ENCODE measurements around the gene ST3GAL4. TPM values are rescaled to one million over a fixed set of nuclear protein-coding genes. Genes with fewer than 3 reads are reported as not detected.
"Not testable (repeated sequence)": the region's sequence is repeated elsewhere in the genome, so short reads cannot be mapped to it uniquely, and the experiment has no call there.

The ST3GAL4 gene
- polyA plus RNA-seq, 6 donors from 2014 or later = 0.32 to 1.3 (median 1.2) TPM; not detected in 3

GRCh38 chr11:126394634-126395072 is 39.2 kb downstream of the ST3GAL4 start:
- H3K4me1 Mint-ChIP-seq; H3K4me3 Mint-ChIP-seq; H3K36me3 Mint-ChIP-seq; H3K9me3 Mint-ChIP-seq; DNase-seq; ATAC-seq (ENCODE audit: low read depth in 2 of 2): not testable (repeated sequence)
- peak overlapping the region in 1 of 6 donors; percentile 79 for H3K27ac Mint-ChIP-seq
- H3K27me3 Mint-ChIP-seq = peaks cover 0 to 14% (median 0%) of the 10 kb centered on the region in 3 donors

GRCh38 chr11:126395784-126396183 is 40.3 kb downstream of the ST3GAL4 start:
- not testable (repeated sequence) for ATAC-seq (ENCODE audit: low read depth in 2 of 2); H3K4me3 Mint-ChIP-seq; H3K36me3 Mint-ChIP-seq; DNase-seq; H3K4me1 Mint-ChIP-seq; H3K9me3 Mint-ChIP-seq
- Mint-ChIP-seq H3K27me3 (peaks cover 0 to 23% (median 0%) of the 10 kb centered on the region in 3 donors), H3K27ac (peak overlapping the region in 1 of 6 donors; percentile 38)

- not testable (repeated sequence) for H3K4me3 Mint-ChIP-seq; H3K36me3 Mint-ChIP-seq; DNase-seq; H3K9me3 Mint-ChIP-seq; H3K27ac Mint-ChIP-seq; H3K4me1 Mint-ChIP-seq; ATAC-seq (ENCODE audit: low read depth in 2 of 2)
- peaks cover 0 to 27% (median 0%) of the 10 kb centered on the region in 3 donors for H3K27me3 Mint-ChIP-seq
Observed at GRCh38 chr11:126396266-126396665, 40.8 kb downstream of the ST3GAL4 start.

- no peak overlapping the region for H3K27ac Mint-ChIP-seq
- peaks cover 3 to 6% (median 5%) of the 10 kb centered on the region in 3 donors for H3K4me1 Mint-ChIP-seq
- H3K9me3 Mint-ChIP-seq = peaks cover 0 to 9% (median 5%) of the 10 kb centered on the region in 7 donors
- H3K27me3 Mint-ChIP-seq = peaks cover 0 to 34% (median 0%) of the 10 kb centered on the region in 3 donors
- H3K4me3 Mint-ChIP-seq = no peak overlapping the region
- DNase-seq = no peak
- peaks cover 0 to 10% of the 10 kb centered on the region in 2 donors for H3K36me3 Mint-ChIP-seq
- ATAC-seq (ENCODE audit: low read depth in 2 of 2) = no peak
Observed at GRCh38 chr11:126396965-126397364, 41.5 kb downstream of the ST3GAL4 start.

GRCh38 chr11:126398296-126398695 is 42.8 kb downstream of the ST3GAL4 start:
- no peak for ATAC-seq (ENCODE audit: low read depth in 2 of 2)
- H3K4me1 Mint-ChIP-seq = no peaks in the 10 kb centered on the region

GRCh38 chr11:126398721-126399120 is 43.2 kb downstream of the ST3GAL4 start:
- no peak for ATAC-seq (ENCODE audit: low read depth in 2 of 2)
- no peaks in the 10 kb centered on the region for H3K4me1 Mint-ChIP-seq
- no peak overlapping the region for H3K27ac Mint-ChIP-seq
- no peak for DNase-seq
- peaks cover 0 to 23% (median 0%) of the 10 kb centered on the region in 3 donors for H3K27me3 Mint-ChIP-seq
- no peak overlapping the region for H3K4me3 Mint-ChIP-seq
- H3K9me3 Mint-ChIP-seq = peaks cover 0 to 9% (median 5%) of the 10 kb centered on the region in 7 donors
- H3K36me3 Mint-ChIP-seq = peaks cover 0 to 10% of the 10 kb centered on the region in 2 donors

More at GRCh38 chr11:126398296-126398695, 42.8 kb downstream of the ST3GAL4 start:
- H3K27me3 Mint-ChIP-seq = peaks cover 0 to 25% (median 0%) of the 10 kb centered on the region in 3 donors
- H3K27ac Mint-ChIP-seq = no peak overlapping the region
- H3K36me3 Mint-ChIP-seq = peaks cover 0 to 10% of the 10 kb centered on the region in 2 donors
- no peak for DNase-seq
- H3K4me3 Mint-ChIP-seq = no peak overlapping the region
- peaks cover 0 to 9% (median 5%) of the 10 kb centered on the region in 7 donors for H3K9me3 Mint-ChIP-seq

- Mint-ChIP-seq H3K36me3 (peaks cover 0 to 10% of the 10 kb centered on the region in 2 donors), H3K9me3 (peaks cover 0 to 9% (median 5%) of the 10 kb centered on the region in 7 donors), H3K27me3 (peaks cover 0 to 23% (median 0%) of the 10 kb centered on the region in 3 donors), H3K27ac (no peak overlapping the region), H3K4me3 (no peak overlapping the region), H3K4me1 (no peaks in the 10 kb centered on the region)
- DNase-seq (no peak), ATAC-seq (ENCODE audit: low read depth in 2 of 2) (no peak)
Observed at GRCh38 chr11:126400019-126400418, 44.5 kb downstream of the ST3GAL4 start.

- ATAC-seq (ENCODE audit: low read depth in 2 of 2) (no peak), DNase-seq (no peak)
- H3K9me3 Mint-ChIP-seq = peaks cover 0 to 9% (median 5%) of the 10 kb centered on the region in 7 donors
- H3K4me1 Mint-ChIP-seq = no peaks in the 10 kb centered on the region
- H3K4me3 Mint-ChIP-seq = peak overlapping the region in 1 of 8 donors; percentile 9
- H3K27me3 Mint-ChIP-seq = peaks cover 0 to 23% (median 0%) of the 10 kb centered on the region in 3 donors
- H3K36me3 Mint-ChIP-seq = peaks cover 0 to 10% of the 10 kb centered on the region in 2 donors
- H3K27ac Mint-ChIP-seq = no peak overlapping the region
Observed at GRCh38 chr11:126400479-126400878, 45.0 kb downstream of the ST3GAL4 start.

GRCh38 chr11:126403022-126403581 is 47.6 kb downstream of the ST3GAL4 start:
- no peak for DNase-seq
- H3K36me3 Mint-ChIP-seq = peaks cover 0 to 10% of the 10 kb centered on the region in 2 donors
- H3K27ac Mint-ChIP-seq = no peak overlapping the region
- no peaks in the 10 kb centered on the region for H3K4me1 Mint-ChIP-seq
- peaks cover 0 to 23% (median 0%) of the 10 kb centered on the region in 3 donors for H3K27me3 Mint-ChIP-seq
- H3K9me3 Mint-ChIP-seq = peaks cover 0 to 9% (median 5%) of the 10 kb centered on the region in 7 donors
- ATAC-seq (ENCODE audit: low read depth in 2 of 2) = no peak
- no peak overlapping the region for H3K4me3 Mint-ChIP-seq

- Mint-ChIP-seq H3K27ac (no peak overlapping the region), H3K9me3 (peaks cover 0 to 9% (median 5%) of the 10 kb centered on the region in 7 donors), H3K4me3 (no peak overlapping the region), H3K27me3 (peaks cover 0 to 23% (median 0%) of the 10 kb centered on the region in 3 donors), H3K36me3 (peaks cover 0 to 10% of the 10 kb centered on the region in 2 donors), H3K4me1 (no peaks in the 10 kb centered on the region)
- ATAC-seq (ENCODE audit: low read depth in 2 of 2) = no peak
- no peak for DNase-seq
Observed at GRCh38 chr11:126403658-126404057, 48.2 kb downstream of the ST3GAL4 start.

- no peak overlapping the region for H3K27ac Mint-ChIP-seq
- H3K36me3 Mint-ChIP-seq = peaks cover 0 to 10% of the 10 kb centered on the region in 2 donors
- no peak overlapping the region for H3K4me3 Mint-ChIP-seq
- no peak for DNase-seq
- H3K9me3 Mint-ChIP-seq = peaks cover 0 to 9% (median 5%) of the 10 kb centered on the region in 7 donors
- H3K4me1 Mint-ChIP-seq = no peaks in the 10 kb centered on the region
- ATAC-seq (ENCODE audit: low read depth in 2 of 2) = no peak
- H3K27me3 Mint-ChIP-seq = peaks cover 0 to 23% (median 0%) of the 10 kb centered on the region in 3 donors
Observed at GRCh38 chr11:126404367-126404766, 48.9 kb downstream of the ST3GAL4 start.

GRCh38 chr11:126405374-126405773 is 49.9 kb downstream of the ST3GAL4 start:
- Mint-ChIP-seq H3K4me3 (no peak overlapping the region), H3K27ac (no peak overlapping the region), H3K36me3 (peaks cover 0 to 7% of the 10 kb centered on the region in 2 donors), H3K27me3 (peaks cover 0 to 18% (median 0%) of the 10 kb centered on the region in 3 donors), H3K4me1 (no peaks in the 10 kb centered on the region), H3K9me3 (peaks cover 0 to 6% (median 0%) of the 10 kb centered on the region in 7 donors)
- ATAC-seq (ENCODE audit: low read depth in 2 of 2) = no peak
- DNase-seq = no peak

GRCh38 chr11:126405906-126406305 is 50.4 kb downstream of the ST3GAL4 start:
- peaks cover 0 to 2% of the 10 kb centered on the region in 2 donors for H3K36me3 Mint-ChIP-seq
- no peak overlapping the region for H3K4me3 Mint-ChIP-seq
- no peak overlapping the region for H3K27ac Mint-ChIP-seq
- no peak for DNase-seq
- peaks cover 0 to under 1% (median 0%) of the 10 kb centered on the region in 7 donors for H3K9me3 Mint-ChIP-seq
- ATAC-seq (ENCODE audit: low read depth in 2 of 2) = no peak
- no peaks in the 10 kb centered on the region for H3K4me1 Mint-ChIP-seq
- peaks cover 0 to 12% (median 0%) of the 10 kb centered on the region in 3 donors for H3K27me3 Mint-ChIP-seq

- no peak for ATAC-seq (ENCODE audit: low read depth in 2 of 2)
- no peaks in the 10 kb centered on the region for H3K4me1 Mint-ChIP-seq
- H3K36me3 Mint-ChIP-seq = no peaks in the 10 kb centered on the region
- no peak for DNase-seq
- no peak overlapping the region for H3K4me3 Mint-ChIP-seq
- no peaks in the 10 kb centered on the region for H3K9me3 Mint-ChIP-seq
- no peak overlapping the region for H3K27ac Mint-ChIP-seq
- peaks cover 0 to 9% (median 0%) of the 10 kb centered on the region in 3 donors for H3K27me3 Mint-ChIP-seq
Observed at GRCh38 chr11:126406368-126406767, 50.9 kb downstream of the ST3GAL4 start.
